Right cardiac atrium (tissue), 5 donors: ENCODE results near the gene COL23A1. TPM values are rescaled to one million over a fixed set of nuclear protein-coding genes. Genes with fewer than 3 reads are reported as not detected.
A peak's percentile ranks its signal among the peaks of the same experiment; 100 is the strongest.

Source experiments
- ATAC-seq, 2 donors: fragments of 200-7000 bp; cut with Tn5 transposase; one replicate each; pipeline versions ENCODE4 v1.8.0 to v1.9.1; 2020; ENCODE audit warnings: moderate library complexity in 2 of 2, mild to moderate bottlenecking in 1 of 2
- DNase-seq, 3 donors: peaks; one replicate each; pipeline ENCODE4 v3.0.0-alpha.2; 2020
- H3K27ac ChIP-seq: one replicate; pipeline ENCODE4 v1.5.1; 2013; ENCODE audit warnings: mild to moderate bottlenecking, low read length, control low read depth, moderate library complexity
- H3K27me3 ChIP-seq: one replicate; pipeline ENCODE4 v1.6.1; 2013; ENCODE audit not compliant: control insufficient read depth, insufficient read depth
- H3K4me1 ChIP-seq: one replicate; pipeline ENCODE4 v1.6.1; 2013; ENCODE audit warnings: low read length; ENCODE audit not compliant: control insufficient read depth, insufficient read depth
- H3K4me3 ChIP-seq: one replicate; pipeline ENCODE4 v1.5.1; 2013; ENCODE audit warnings: low read length, control low read depth
- H3K9me3 ChIP-seq: one replicate; pipeline ENCODE4 v1.6.1; 2013; ENCODE audit warnings: low read length; ENCODE audit not compliant: control insufficient read depth
- WGBS: extraction: QIAGEN DNeasy Blood & Tissue Kit; methylation state at CpG from one replicate; pipeline ENCODE4 v1.1.7; 2013; 5-methylcytosine and 5-hydroxymethylcytosine counted together
- intact Hi-C, 4 donors: fragments of 100-400 bp; cut with DNase I; formaldehyde crosslinking; loops; one replicate each; pipeline versions ENCODE4 v1.11.0 to v1.14.0; 2022 to 2023
- polyA plus RNA-seq: library from polyadenylated mRNA; stranded (reverse); fragments of 200-250 nt; gene quantifications from one replicate; pipeline ENCODE4 v1.2.3, GENCODE V29; 2013
- total RNA-seq, 4 donors: library from RNA; stranded (reverse); fragmentation: NEBNext Ultra II Directional; extraction: Animal tissue kit (Norgen Biotek cat#: 25700); gene quantifications; one replicate each; pipeline ENCODE4 v1.2.1, GENCODE V29; 2021
- donor health status: healthy with polysubstance abuse.
- donor health status: DM: no; HTN: yes; CAD: no.
- donor health status: DM: no; HTN: no; CAD: no.
- donor health status: DM: no; HTN: yes; CAD: no; lungs with severe emphysema.
- donor health status: DM: yes; HTN: yes; CAD: no.

COL23A1 gene
- total and polyA plus RNA-seq, 5 donors: 2.5 to 13.6 (median 6.3) TPM

DNA sequence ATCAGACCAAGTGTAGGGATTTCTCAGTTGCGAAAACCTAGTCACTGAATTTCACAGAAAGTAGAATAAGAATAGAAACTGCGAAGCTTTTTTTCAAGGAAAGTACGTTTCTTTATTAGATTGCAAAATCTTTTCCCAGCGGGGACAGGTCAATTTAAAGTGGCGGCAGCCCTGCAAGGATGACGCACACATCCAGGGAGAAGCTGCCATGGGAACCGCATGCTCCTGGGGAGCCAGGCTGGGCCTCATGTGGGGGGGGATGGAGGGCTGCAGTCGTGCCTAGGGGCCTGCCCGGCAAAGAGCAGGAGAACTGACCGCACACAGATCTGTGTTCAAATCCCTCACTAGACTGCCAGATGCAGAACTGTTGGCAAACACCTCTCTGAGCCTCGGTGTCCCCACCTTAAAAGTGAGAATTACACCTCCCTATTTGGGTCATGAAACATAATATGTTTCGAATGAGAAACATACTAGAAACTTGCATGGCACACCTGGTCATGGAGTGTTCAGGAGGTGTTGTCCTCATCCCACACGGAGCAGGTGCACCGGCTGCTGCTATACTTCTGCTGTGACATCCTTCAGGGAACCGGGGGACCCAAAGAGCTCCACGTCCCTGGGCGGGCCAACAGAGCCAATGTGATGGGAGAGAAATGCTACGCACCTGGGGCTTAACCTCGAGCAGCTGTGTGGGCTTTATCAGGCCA lies 229.8 kb downstream of the COL23A1 start:
- no peak overlapping the region for H3K4me3 ChIP-seq
- no peaks in the 10 kb centered on the region for H3K27me3 ChIP-seq
- DNase-seq (no peak), ATAC-seq (no peak)
- H3K4me1 ChIP-seq: no peaks in the 10 kb centered on the region
- intact Hi-C loops: no loop called here
- 81% methylated on average over 19 of the region's 19 CpGs for WGBS
- H3K9me3 ChIP-seq: no peaks in the 10 kb centered on the region
- no peak overlapping the region for H3K27ac ChIP-seq

- no peaks in the 10 kb centered on the region for H3K4me1 ChIP-seq
- no peaks in the 10 kb centered on the region for H3K27me3 ChIP-seq
- WGBS: 59% methylated on average over 9 of the region's 9 CpGs
- intact Hi-C loops: loop anchor here in 1 of 4 donors (2.0 kb wide), 1 partner anchor 71 kb away; no protein-coding TSS in a partner anchor
- H3K4me3 ChIP-seq: no peak overlapping the region
- H3K27ac ChIP-seq: no peak overlapping the region
- ATAC-seq (no peak), DNase-seq (no peak)
- no peaks in the 10 kb centered on the region for H3K9me3 ChIP-seq
Observed at GRCh38 chr5:178359738-178360137, 230.5 kb downstream of the COL23A1 start.

GRCh38 chr5:178357678-178358077 lies 232.5 kb downstream of the COL23A1 start:
- intact Hi-C loops: loop anchor here in 1 of 4 donors (2.0 kb wide), 1 partner anchor 73 kb away; no protein-coding TSS in a partner anchor
- DNase-seq: no peak
- WGBS: 75% methylated on average over 5 of the region's 5 CpGs
- ATAC-seq: no peak
- H3K4me1 ChIP-seq: no peaks in the 10 kb centered on the region
- H3K27ac ChIP-seq: no peak overlapping the region
- no peaks in the 10 kb centered on the region for H3K9me3 ChIP-seq
- no peaks in the 10 kb centered on the region for H3K27me3 ChIP-seq
- H3K4me3 ChIP-seq: no peak overlapping the region

DNA sequence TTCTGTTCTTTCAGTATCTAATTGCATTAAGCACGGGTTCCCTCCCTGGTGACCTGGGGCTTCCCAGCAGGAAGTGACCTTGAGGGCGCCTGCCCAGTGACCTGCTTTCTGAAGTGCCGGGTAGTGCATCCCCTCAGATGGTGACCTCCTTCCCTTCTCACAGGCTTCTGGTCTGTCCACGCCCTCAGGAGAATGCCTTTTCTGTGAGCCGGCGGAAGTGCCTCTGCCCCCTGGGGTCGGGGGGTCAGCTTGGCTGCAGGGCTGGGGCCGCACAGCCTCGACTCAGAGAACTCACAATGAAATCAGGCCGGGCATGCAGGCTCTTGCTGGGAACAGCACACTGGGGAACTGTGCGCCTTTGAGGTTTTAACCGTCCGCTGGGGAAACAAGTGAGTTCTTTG lies 233.1 kb downstream of the COL23A1 start:
- no peaks in the 10 kb centered on the region for H3K27me3 ChIP-seq
- 37% methylated on average over 13 of the region's 13 CpGs for WGBS
- DNase-seq: peak; percentile 64 to 75 (median 69)
- no peaks in the 10 kb centered on the region for H3K4me1 ChIP-seq
- H3K4me3 ChIP-seq: no peak overlapping the region
- H3K9me3 ChIP-seq: no peaks in the 10 kb centered on the region
- peak; percentile 64 to 91 for ATAC-seq
- no peak overlapping the region for H3K27ac ChIP-seq
- intact Hi-C loops: no loop called here

GRCh38 chr5:178356431-178356872 lies 233.7 kb downstream of the COL23A1 start:
- Histone ChIP-seq H3K9me3 (no peaks in the 10 kb centered on the region), H3K27me3 (no peaks in the 10 kb centered on the region), H3K4me3 (no peak overlapping the region), H3K4me1 (no peaks in the 10 kb centered on the region), H3K27ac (no peak overlapping the region)
- intact Hi-C loops: no loop called here
- peak in 1 of 3 donors; percentile 69 for DNase-seq
- WGBS: 8% methylated on average over 13 of the region's 13 CpGs
- peak; percentile 48 to 70 for ATAC-seq

- Histone ChIP-seq H3K27me3 (no peaks in the 10 kb centered on the region), H3K4me3 (no peak overlapping the region), H3K27ac (no peak overlapping the region), H3K9me3 (no peaks in the 10 kb centered on the region), H3K4me1 (no peaks in the 10 kb centered on the region)
- WGBS: 90% methylated on average over 9 of the region's 9 CpGs
- ATAC-seq: no peak
- no peak for DNase-seq
- intact Hi-C loops: no loop called here
Observed at GRCh38 chr5:178355671-178356070, 234.5 kb downstream of the COL23A1 start.

DNA sequence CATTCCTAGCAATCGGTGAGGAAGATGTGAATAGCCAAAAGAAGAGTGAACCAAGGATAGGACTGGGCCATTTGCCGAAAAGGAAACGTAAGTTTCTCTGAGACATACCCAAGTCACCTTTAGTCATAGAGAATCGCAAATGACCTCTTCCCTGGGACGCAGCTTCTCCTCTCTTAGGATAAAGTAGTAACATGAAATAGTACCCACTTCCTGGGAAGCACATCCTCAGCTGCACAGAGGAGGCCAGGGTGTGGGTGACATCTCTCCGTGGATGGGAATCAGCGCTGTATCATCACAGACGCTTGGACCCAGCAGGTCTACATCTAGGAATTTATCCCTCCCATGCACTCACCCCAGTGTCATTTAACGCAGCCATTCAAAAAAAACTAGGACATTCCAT lies 236.7 kb downstream of the COL23A1 start:
- Histone ChIP-seq H3K4me1 (no peaks in the 10 kb centered on the region), H3K27me3 (no peaks in the 10 kb centered on the region), H3K27ac (no peak overlapping the region), H3K4me3 (no peak overlapping the region), H3K9me3 (no peaks in the 10 kb centered on the region)
- no peak for ATAC-seq
- 90% methylated on average over 9 of the region's 9 CpGs for WGBS
- DNase-seq: no peak
- intact Hi-C loops: no loop called here

DNA sequence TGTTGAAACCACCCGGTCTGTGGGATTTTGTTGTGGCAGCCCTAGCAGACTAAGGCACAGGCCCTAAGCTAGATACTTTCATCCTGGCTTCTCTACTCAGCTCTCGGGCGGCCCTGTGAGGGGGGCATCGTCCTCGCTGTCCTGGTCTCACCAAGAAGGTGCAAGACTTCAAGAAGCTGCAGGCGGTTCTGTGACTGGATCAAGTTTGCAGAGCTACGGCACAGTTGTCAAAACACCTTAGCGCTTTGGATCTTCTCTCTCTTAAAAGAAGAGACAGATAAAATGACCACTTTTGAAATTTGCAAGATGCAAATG lies 238.2 kb downstream of the COL23A1 start:
- peak in 1 of 3 donors; percentile 14 for DNase-seq
- Histone ChIP-seq H3K4me3 (no peak overlapping the region), H3K9me3 (no peaks in the 10 kb centered on the region), H3K27me3 (no peaks in the 10 kb centered on the region), H3K27ac (no peak overlapping the region), H3K4me1 (no peaks in the 10 kb centered on the region)
- 92% methylated on average over 8 of the region's 8 CpGs for WGBS
- ATAC-seq: no peak
- intact Hi-C loops: no loop called here

GRCh38 chr5:178351221-178352034 lies 238.8 kb downstream of the COL23A1 start:
- intact Hi-C loops: no loop called here
- H3K9me3 ChIP-seq: no peaks in the 10 kb centered on the region
- no peak overlapping the region for H3K27ac ChIP-seq
- WGBS: 78% methylated on average over 18 of the region's 18 CpGs
- no peaks in the 10 kb centered on the region for H3K4me1 ChIP-seq
- peak in 1 of 3 donors; percentile 10 for DNase-seq
- no peak overlapping the region for H3K4me3 ChIP-seq
- ATAC-seq: no peak
- H3K27me3 ChIP-seq: no peaks in the 10 kb centered on the region

DNA sequence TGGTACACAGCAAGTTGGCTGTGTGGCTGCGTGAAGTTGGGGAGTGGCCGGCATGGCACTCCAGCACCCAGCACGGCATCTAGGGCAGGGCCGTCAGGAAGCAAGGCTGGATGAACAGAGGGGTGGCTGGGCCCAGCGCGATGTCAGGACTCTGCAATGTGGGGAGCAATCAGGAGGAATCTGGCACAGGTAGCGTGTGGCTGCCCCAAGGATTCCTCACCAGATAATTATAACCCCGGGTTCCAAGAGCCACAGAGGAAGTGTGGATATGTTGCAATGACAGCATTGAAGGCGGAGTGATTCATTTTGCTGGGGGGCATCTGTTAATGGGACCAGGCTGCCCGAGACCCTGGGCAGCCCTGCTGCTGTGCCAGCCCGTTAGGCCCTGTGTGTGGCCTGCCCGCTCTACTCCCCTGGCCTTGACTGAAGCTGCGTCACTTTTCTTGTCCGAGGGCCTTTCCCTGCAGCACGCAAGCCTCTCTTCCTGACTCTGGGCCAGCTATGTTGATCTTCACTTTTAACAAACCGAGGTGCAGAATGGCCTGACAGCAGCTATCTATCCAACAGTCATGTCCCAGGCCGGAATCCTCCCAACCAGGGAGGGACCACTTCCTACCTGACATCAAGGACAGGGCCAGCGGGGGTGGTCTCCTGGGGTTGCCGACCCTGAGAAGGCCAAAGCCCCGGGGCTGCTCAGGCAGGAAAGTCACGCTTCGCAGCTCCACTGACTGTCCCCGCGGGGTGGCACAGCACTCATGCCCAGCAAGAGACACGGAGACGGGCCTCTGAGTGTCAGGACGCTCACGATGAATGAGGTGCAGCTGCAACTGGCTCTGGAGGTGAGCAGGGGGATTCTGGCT lies 239.6 kb downstream of the COL23A1 start:
- no peaks in the 10 kb centered on the region for H3K9me3 ChIP-seq
- intact Hi-C loops: no loop called here
- WGBS: 83% methylated on average over 28 of the region's 28 CpGs
- ATAC-seq (no peak), DNase-seq (peak in 2 of 3 donors; percentile 33 to 42)
- no peaks in the 10 kb centered on the region for H3K4me1 ChIP-seq
- H3K4me3 ChIP-seq: no peak overlapping the region
- H3K27me3 ChIP-seq: no peaks in the 10 kb centered on the region
- H3K27ac ChIP-seq: no peak overlapping the region
